Right renal cortex interstitium (tissue), 3 donors: ENCODE results near the gene BCORL1. TPM values are rescaled to one million over a fixed set of nuclear protein-coding genes. Genes with fewer than 3 reads are reported as not detected.

Experiments used
- DNase-seq, 3 donors: peaks; one replicate each; pipeline ENCODE4 v3.0.0-alpha.2; 2013; ENCODE audit warnings: low read depth in 3 of 3, low spot score in 2 of 3
- polyA plus RNA-seq, 3 donors: library from polyadenylated mRNA; unstranded; fragments of 120-200 nt; gene quantifications; one replicate each; pipeline ENCODE4 v1.2.1, GENCODE V29; 2013; ENCODE audit not compliant: insufficient read length in 3 of 3

The BCORL1 gene
- polyA plus RNA-seq, 3 donors = 12.9 to 17.5 (median 14.7) TPM

- DNase-seq = no peak
Observed at GRCh38 chrX:130053236-130053635, 70.8 kb downstream of the BCORL1 start.

GRCh38 chrX:130055103-130055502, 72.7 kb downstream of the BCORL1 start:
- no peak for DNase-seq

- DNase-seq = no peak
Observed at GRCh38 chrX:130055899-130056298, 73.5 kb downstream of the BCORL1 start.

GRCh38 chrX:130057209-130057608, 74.8 kb downstream of the BCORL1 start:
- DNase-seq = no peak

GRCh38 chrX:130058652-130059051, 76.2 kb downstream of the BCORL1 start:
- DNase-seq = no peak

GRCh38 chrX:130060122-130061069, 78.0 kb downstream of the BCORL1 start:
- peak in 1 of 3 donors; percentile 53 for DNase-seq

GRCh38 chrX:130066975-130067615, 84.7 kb downstream of the BCORL1 start:
- no peak for DNase-seq

GRCh38 chrX:130071611-130072344, 89.3 kb downstream of the BCORL1 start:
- no peak for DNase-seq

GRCh38 chrX:130072345-130072740, 89.9 kb downstream of the BCORL1 start:
- DNase-seq = no peak

GRCh38 chrX:130075777-130076176, 93.3 kb downstream of the BCORL1 start:
- DNase-seq = no peak

- no peak for DNase-seq
Observed at GRCh38 chrX:130079824-130080406, 97.5 kb downstream of the BCORL1 start.

- no peak for DNase-seq
Observed at GRCh38 chrX:130080791-130081367, 98.4 kb downstream of the BCORL1 start.

GRCh38 chrX:130081421-130082045, 99.1 kb downstream of the BCORL1 start:
- no peak for DNase-seq

GRCh38 chrX:130082244-130083106, 100.0 kb downstream of the BCORL1 start:
- DNase-seq = no peak

- DNase-seq = no peak
Observed at GRCh38 chrX:130083107-130083490, 100.7 kb downstream of the BCORL1 start.

- no peak for DNase-seq
Observed at GRCh38 chrX:130083656-130084382, 101.4 kb downstream of the BCORL1 start.

GRCh38 chrX:130084631-130085237, 102.3 kb downstream of the BCORL1 start:
- DNase-seq = no peak
